Mesothelial cell of epicardium (in vitro differentiated cells): ENCODE results near the gene METTL6. TPM values are rescaled to one million over a fixed set of nuclear protein-coding genes. Genes with fewer than 3 reads are reported as not detected.

Experiments used
- DNase-seq, 2 experiments: peaks; one replicate each; pipeline ENCODE4 v3.0.0; 2021; ENCODE audit warnings: low spot score in 2 of 2; ENCODE audit not compliant: unreplicated experiment in 2 of 2
- H3K27ac Mint-ChIP-seq: 2 replicates; pipeline ENCODE4 v1.8.0; 2021; ENCODE audit warnings: mixed read lengths
- H3K27me3 Mint-ChIP-seq: 2 replicates; pipeline ENCODE4 v1.8.0; 2021; ENCODE audit warnings: low read depth, mixed read lengths
- H3K36me3 Mint-ChIP-seq: 2 replicates; pipeline ENCODE4 v1.8.0; 2021; ENCODE audit warnings: mixed read lengths
- H3K4me1 Mint-ChIP-seq: 2 replicates; pipeline ENCODE4 v1.8.0; 2021; ENCODE audit warnings: mixed read lengths
- H3K4me3 Mint-ChIP-seq: 2 replicates; pipeline ENCODE4 v1.8.0; 2021; ENCODE audit warnings: mild to moderate bottlenecking, moderate library complexity, mixed read lengths
- H3K9me3 Mint-ChIP-seq: 2 replicates; pipeline ENCODE4 v1.8.0; 2021; ENCODE audit warnings: mixed read lengths
- CTCF ChIP-seq: fragments of 200-600 bp; sonication (generic); IDR thresholded peaks from one replicate; pipeline ENCODE4 v1.5.0; 2021; ENCODE audit warnings: antibody characterized with exemption; ENCODE audit not compliant: unreplicated experiment
- total RNA-seq: library from RNA; stranded (reverse); gene quantifications from 3 replicates; pipeline ENCODE4 v1.2.1, GENCODE V29; 2021

Gene METTL6
- total RNA-seq, 1 donor from 2014 or later = 23.5 TPM

DNA sequence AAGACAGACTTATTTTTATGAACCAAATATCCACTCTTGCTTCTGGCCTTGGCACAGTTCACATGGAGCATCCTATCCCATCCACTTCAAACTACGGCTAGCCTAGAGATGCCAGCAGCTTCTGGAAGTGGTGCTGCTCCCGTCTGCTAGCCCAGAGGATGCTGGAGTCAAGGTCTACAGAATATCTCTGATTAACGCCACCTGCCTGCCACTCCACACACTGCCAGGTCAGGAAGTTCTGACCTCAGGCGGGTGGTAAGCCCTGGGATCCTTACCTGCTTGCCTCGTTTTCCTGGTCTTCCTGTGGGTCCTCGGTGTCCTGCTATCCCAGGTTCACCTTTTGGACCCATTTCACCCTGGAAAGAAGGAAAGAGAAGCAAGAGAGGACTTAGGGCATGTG is 42.9 kb upstream of the METTL6 start:
- Mint-ChIP-seq H3K36me3 (peaks cover 4% of the 10 kb centered on the region), H3K4me1 (no peaks in the 10 kb centered on the region), H3K9me3 (no peaks in the 10 kb centered on the region), H3K27me3 (no peaks in the 10 kb centered on the region), H3K4me3 (no peak overlapping the region), H3K27ac (no peak overlapping the region)
- no peak for TF ChIP-seq CTCF
- DNase-seq = no peak

GRCh38 chr3:15467227-15468181 is 40.2 kb upstream of the METTL6 start:
- Mint-ChIP-seq H3K4me3 (no peak overlapping the region), H3K9me3 (no peaks in the 10 kb centered on the region), H3K4me1 (no peaks in the 10 kb centered on the region), H3K27me3 (no peaks in the 10 kb centered on the region), H3K36me3 (peaks cover 9% of the 10 kb centered on the region), H3K27ac (no peak overlapping the region)
- no peak for DNase-seq
- no peak for TF ChIP-seq CTCF

DNA sequence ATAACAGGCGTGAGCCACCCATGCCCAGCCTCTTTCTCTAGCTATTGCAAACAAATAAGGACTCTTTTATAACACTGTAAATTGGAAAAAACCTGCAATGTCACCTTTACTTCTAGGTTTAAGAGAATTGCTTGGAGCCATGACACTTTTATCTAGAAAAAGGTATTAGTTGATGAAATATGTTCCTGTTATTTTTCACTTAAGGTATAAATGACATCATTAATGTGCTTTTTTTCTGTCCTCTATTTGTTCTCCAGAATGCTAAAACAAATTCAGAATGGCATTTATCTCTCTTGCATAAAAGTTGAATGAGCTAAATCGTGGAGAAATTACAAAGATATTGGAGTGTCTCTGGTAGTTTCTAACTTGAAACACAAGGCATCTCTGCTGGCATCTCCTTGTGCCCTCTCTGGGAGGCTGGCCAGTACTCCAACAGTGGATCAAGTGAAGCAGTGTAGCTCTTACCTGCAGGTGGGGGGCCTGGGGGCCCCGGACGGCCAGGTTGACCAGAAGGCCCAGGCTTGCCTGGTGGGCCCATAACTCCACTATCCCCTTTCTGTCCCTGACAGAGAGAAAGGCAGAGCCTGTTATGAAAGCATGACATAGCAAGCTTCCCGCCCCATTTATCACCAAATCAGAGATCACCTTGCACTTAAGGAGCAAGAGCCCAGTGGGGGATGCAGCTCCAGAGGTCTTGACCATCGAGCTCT is 38.7 kb upstream of the METTL6 start:
- TF ChIP-seq CTCF = no peak
- Mint-ChIP-seq H3K27ac (no peak overlapping the region), H3K9me3 (no peaks in the 10 kb centered on the region), H3K4me3 (no peak overlapping the region), H3K4me1 (no peaks in the 10 kb centered on the region), H3K36me3 (peaks cover 9% of the 10 kb centered on the region), H3K27me3 (no peaks in the 10 kb centered on the region)
- DNase-seq = no peak

GRCh38 chr3:15462451-15462850 is 35.1 kb upstream of the METTL6 start:
- Mint-ChIP-seq H3K36me3 (peaks cover 15% of the 10 kb centered on the region), H3K27ac (no peak overlapping the region), H3K4me1 (no peaks in the 10 kb centered on the region), H3K9me3 (peaks cover 4% of the 10 kb centered on the region), H3K27me3 (no peaks in the 10 kb centered on the region), H3K4me3 (no peak overlapping the region)
- TF ChIP-seq CTCF = no peak
- DNase-seq = no peak

DNA sequence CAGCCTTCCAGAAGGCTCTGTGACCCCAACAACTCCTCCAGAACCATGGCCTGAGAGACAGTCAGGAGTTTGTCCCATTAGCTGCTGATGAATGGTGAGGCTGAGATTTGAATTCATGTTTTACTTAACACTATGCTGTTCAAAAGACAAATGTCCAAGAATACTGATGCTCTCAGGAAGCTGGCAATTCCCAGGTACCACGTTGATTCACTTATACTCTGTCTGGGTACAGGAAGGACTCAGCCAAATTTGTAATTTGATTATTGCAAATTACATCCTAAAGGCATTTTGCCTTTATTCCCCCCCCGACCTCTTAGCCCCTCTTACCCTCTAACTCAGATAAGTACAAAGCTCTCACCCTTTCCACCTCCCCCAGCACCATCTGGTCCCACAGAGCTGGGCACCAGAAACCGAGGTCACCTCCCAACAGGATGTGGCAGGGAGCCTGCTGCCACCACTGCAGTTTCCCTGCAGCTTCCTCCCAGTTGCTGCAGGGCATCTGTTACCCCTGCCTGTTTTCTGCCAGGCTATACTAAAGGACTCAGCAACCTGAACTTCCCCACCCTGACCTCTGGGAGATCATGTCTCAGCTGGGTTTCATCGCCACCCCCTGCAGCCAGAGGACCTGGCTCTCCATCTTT is 33.7 kb upstream of the METTL6 start:
- TF ChIP-seq CTCF = no peak
- DNase-seq = no peak
- Mint-ChIP-seq H3K9me3 (peaks cover 4% of the 10 kb centered on the region), H3K4me1 (no peaks in the 10 kb centered on the region), H3K27me3 (no peaks in the 10 kb centered on the region), H3K36me3 (peaks cover 15% of the 10 kb centered on the region), H3K27ac (no peak overlapping the region), H3K4me3 (no peak overlapping the region)
